Caco-2 (cell line): ENCODE data around the gene NT5E. TPM values are rescaled to one million over a fixed set of nuclear protein-coding genes. Genes with fewer than 3 reads are reported as not detected.

Experiments used
- BruUV-seq: library from RNA; stranded (reverse); fragments of 400-500 nt; replicated peaks from 2 replicates; lab custom pipeline; 2021; lab: Mats Ljungman, UMichigan
- CTCF ChIA-PET: fragments of 300-600 bp; sonication (Branson Sonifier 250); formaldehyde crosslinking; loops from one replicate; lab custom pipeline; 2022; ENCODE audit warnings: antibody characterized with exemption; lab: Charles Lee
- POLR2A ChIA-PET: fragments of 300-600 bp; sonication (Branson Sonifier 250); formaldehyde crosslinking; loops from one replicate; lab custom pipeline; 2022; ENCODE audit warnings: antibody characterized with exemption; lab: Charles Lee
- DNase-seq, 2 experiments: peaks; one replicate each; pipeline versions ENCODE4 v3.0.0 to v3.0.0-alpha.2; 2020 to 2022
- H3K27me3 ChIP-seq: replicated peaks from 2 replicates; pipeline ENCODE4 v1.6.0; 2011; ENCODE audit warnings: low read length; ENCODE audit not compliant: control insufficient read depth, insufficient read depth
- H3K36me3 ChIP-seq: 2 replicates; pipeline ENCODE4 v1.5.1; 2011; ENCODE audit warnings: low read length; ENCODE audit not compliant: control insufficient read depth, insufficient read depth
- H3K4me1 ChIP-seq: fragments of 250-450 bp; sonication (Bioruptor Pico); 2 replicates; pipeline ENCODE4 v1.5.1; 2020; ENCODE audit warnings: mild to moderate bottlenecking
- H3K4me3 ChIP-seq: 2 replicates; pipeline ENCODE4 v1.5.1; 2011; ENCODE audit warnings: low read depth, mild to moderate bottlenecking, control low read depth, low read length
- H3K9me3 ChIP-seq: fragments of 250-450 bp; sonication (Bioruptor Pico); 2 replicates; pipeline ENCODE4 v1.5.1; 2020; ENCODE audit warnings: mild to moderate bottlenecking, moderate library complexity
- H3K27ac Mint-ChIP-seq: one replicate; pipeline ENCODE4 v1.8.0; 2022; ENCODE audit warnings: mixed read lengths; ENCODE audit not compliant: unreplicated experiment
- H3K27me3 Mint-ChIP-seq: one replicate; pipeline ENCODE4 v1.8.0; 2022; ENCODE audit warnings: mixed read lengths; ENCODE audit not compliant: insufficient read depth, unreplicated experiment
- H3K36me3 Mint-ChIP-seq: one replicate; pipeline ENCODE4 v1.8.0; 2022; ENCODE audit warnings: mild to moderate bottlenecking, mixed read lengths; ENCODE audit not compliant: insufficient read depth, unreplicated experiment
- H3K4me1 Mint-ChIP-seq: one replicate; pipeline ENCODE4 v1.8.0; 2022; ENCODE audit warnings: low read depth, mixed read lengths; ENCODE audit not compliant: unreplicated experiment
- H3K4me3 Mint-ChIP-seq: one replicate; pipeline ENCODE4 v1.8.0; 2022; ENCODE audit warnings: mild to moderate bottlenecking, moderate library complexity, mixed read lengths; ENCODE audit not compliant: unreplicated experiment
- H3K9me3 Mint-ChIP-seq: one replicate; pipeline ENCODE4 v1.8.0; 2022; ENCODE audit warnings: mixed read lengths; ENCODE audit not compliant: unreplicated experiment
- intact Hi-C: fragments of 100-400 bp; cut with micrococcal nuclease; formaldehyde crosslinking; loops from one replicate; pipeline ENCODE4 v1.10.0; 2022; ENCODE audit not compliant: unreplicated experiment
- total RNA-seq: library from RNA; stranded (reverse); gene quantifications from 2 replicates; pipeline ENCODE4 v1.2.3, GENCODE V29; 2022
- TF ChIP-seq, protein P1 (sequence below), 2 experiments: fragments of 200-600 bp in 1 of 2; IDR thresholded peaks; 1 replicate in 1 of 2; 2 replicates in 1 of 2; pipeline versions ENCODE4 v1.5.1 to v1.8.0; 2011 to 2022; ENCODE audit warnings: antibody characterized with exemption in 1 of 2, control low read depth in 1 of 2, inconsistent platforms in 1 of 2, low read depth in 1 of 2, low read length in 1 of 2, mild to moderate bottlenecking in 1 of 2, moderate library complexity in 1 of 2; ENCODE audit not compliant: insufficient read depth in 1 of 2, severe bottlenecking in 1 of 2, unreplicated experiment in 1 of 2

Gene NT5E
- total RNA-seq, 1 experiment from 2014 or later = 1.0 TPM

DNA sequence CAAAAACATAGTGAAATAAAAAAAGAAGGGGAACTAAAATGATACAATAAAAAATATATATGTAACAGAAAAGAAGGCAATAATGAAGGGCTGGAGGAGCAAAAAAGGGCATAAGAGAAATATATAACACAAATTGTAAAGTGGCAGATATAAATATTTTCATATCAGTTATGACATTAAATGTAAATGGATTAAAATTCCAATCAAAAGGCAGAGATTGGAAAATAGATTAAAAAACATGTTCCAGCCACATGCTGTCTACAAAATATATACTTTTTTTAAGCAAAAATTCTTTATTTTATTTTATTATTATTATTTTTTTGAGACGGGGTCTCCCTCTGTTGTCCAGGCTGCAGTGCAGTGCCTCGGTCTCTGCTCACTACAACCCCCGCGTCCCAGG, 23.9 kb upstream of the NT5E start:
- no peak overlapping the region for H3K4me3 Mint-ChIP-seq
- BruUV-seq = no TSS peak

DNA sequence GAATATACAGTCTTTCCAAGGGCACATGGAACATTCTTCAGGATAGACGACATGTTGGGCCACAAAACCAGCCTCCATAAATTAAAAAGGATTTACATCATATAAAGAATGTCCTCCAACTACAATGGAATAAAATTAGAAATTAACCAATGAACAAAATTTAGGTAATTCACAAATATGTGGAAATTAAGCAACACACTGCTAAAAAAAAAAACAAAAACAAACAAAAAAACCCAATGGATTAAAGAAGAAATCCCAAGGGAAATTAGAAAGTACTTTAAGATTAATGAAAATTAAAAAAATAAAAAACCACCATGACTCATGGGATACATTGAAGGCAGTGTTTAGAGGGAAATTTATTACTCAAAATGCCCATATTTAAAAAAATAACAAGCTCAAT, 21.4 kb upstream of the NT5E start:
- H3K27me3 ChIP-seq = no peaks in the 10 kb centered on the region
- DNase-seq = no peak
- peaks cover 2% of the 10 kb centered on the region; the same call in 1 of the 2 replicates for H3K9me3 ChIP-seq
- H3K4me1 ChIP-seq = no peaks in the 10 kb centered on the region
- H3K27ac Mint-ChIP-seq = no peak overlapping the region
- TF ChIP-seq, protein P1, sequence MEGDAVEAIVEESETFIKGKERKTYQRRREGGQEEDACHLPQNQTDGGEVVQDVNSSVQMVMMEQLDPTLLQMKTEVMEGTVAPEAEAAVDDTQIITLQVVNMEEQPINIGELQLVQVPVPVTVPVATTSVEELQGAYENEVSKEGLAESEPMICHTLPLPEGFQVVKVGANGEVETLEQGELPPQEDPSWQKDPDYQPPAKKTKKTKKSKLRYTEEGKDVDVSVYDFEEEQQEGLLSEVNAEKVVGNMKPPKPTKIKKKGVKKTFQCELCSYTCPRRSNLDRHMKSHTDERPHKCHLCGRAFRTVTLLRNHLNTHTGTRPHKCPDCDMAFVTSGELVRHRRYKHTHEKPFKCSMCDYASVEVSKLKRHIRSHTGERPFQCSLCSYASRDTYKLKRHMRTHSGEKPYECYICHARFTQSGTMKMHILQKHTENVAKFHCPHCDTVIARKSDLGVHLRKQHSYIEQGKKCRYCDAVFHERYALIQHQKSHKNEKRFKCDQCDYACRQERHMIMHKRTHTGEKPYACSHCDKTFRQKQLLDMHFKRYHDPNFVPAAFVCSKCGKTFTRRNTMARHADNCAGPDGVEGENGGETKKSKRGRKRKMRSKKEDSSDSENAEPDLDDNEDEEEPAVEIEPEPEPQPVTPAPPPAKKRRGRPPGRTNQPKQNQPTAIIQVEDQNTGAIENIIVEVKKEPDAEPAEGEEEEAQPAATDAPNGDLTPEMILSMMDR (IDR thresholded peaks at IDR 0.05; ENCODE audit: insufficient read depth in 1 of 2, low read depth in 1 of 2, low read length in 1 of 2, severe bottlenecking in 1 of 2, unreplicated experiment in 1 of 2) = no peak
- POLR2A ChIA-PET = no interaction called here
- H3K36me3 Mint-ChIP-seq = no peaks in the 10 kb centered on the region
- BruUV-seq = no TSS peak
- no peaks in the 10 kb centered on the region for H3K27me3 Mint-ChIP-seq
- CTCF ChIA-PET = no interaction called here
- H3K9me3 Mint-ChIP-seq = peaks cover 14% of the 10 kb centered on the region
- intact Hi-C loops = no loop called here
- no peaks in the 10 kb centered on the region for H3K4me1 Mint-ChIP-seq
- H3K4me3 Mint-ChIP-seq = no peak overlapping the region
- no peak overlapping the region for H3K4me3 ChIP-seq
- no peaks in the 10 kb centered on the region for H3K36me3 ChIP-seq

More for the DNA sequence above, 23.9 kb upstream of the NT5E start:
- H3K4me3 ChIP-seq = no peak overlapping the region
- ChIA-PET POLR2A (no interaction called here), CTCF (no interaction called here)
- no peaks in the 10 kb centered on the region for H3K4me1 ChIP-seq
- H3K36me3 ChIP-seq = no peaks in the 10 kb centered on the region
- no peaks in the 10 kb centered on the region for H3K27me3 ChIP-seq
- Mint-ChIP-seq H3K27me3 (no peaks in the 10 kb centered on the region), H3K36me3 (no peaks in the 10 kb centered on the region), H3K9me3 (peaks cover 14% of the 10 kb centered on the region), H3K27ac (no peak overlapping the region), H3K4me1 (no peaks in the 10 kb centered on the region)
- TF ChIP-seq, protein P1 (IDR thresholded peaks at IDR 0.05; ENCODE audit: insufficient read depth in 1 of 2, low read depth in 1 of 2, low read length in 1 of 2, severe bottlenecking in 1 of 2, unreplicated experiment in 1 of 2) = no peak
- intact Hi-C loops = no loop called here
- H3K9me3 ChIP-seq = no peaks in the 10 kb centered on the region; the same call in 1 of the 2 replicates
- no peak for DNase-seq

DNA sequence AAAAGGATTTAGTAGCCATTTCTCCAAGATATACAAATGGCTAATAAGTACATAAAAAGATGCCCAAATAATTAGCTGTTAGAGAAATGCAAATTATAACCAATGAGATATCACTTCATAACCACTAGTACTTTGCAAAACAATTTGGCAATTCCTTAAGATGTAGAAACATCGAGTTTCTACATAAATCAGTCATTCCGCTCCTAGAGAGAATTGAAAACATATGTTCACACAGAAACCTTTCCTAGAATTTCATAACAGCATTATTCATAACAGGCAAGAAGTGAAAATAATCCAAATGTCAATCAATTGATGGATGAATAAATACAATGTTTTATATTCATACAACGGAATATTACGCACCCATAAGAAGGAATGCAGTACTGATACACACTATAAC, 20.5 kb upstream of the NT5E start:
- Histone ChIP-seq H3K27me3 (no peaks in the 10 kb centered on the region), H3K4me3 (no peak overlapping the region), H3K4me1 (no peaks in the 10 kb centered on the region), H3K36me3 (no peaks in the 10 kb centered on the region), H3K9me3 (peaks cover 4% of the 10 kb centered on the region; the same call in 1 of the 2 replicates)
- DNase-seq = no peak
- intact Hi-C loops = no loop called here
- TF ChIP-seq, protein P1 (IDR thresholded peaks at IDR 0.05; ENCODE audit: insufficient read depth in 1 of 2, low read depth in 1 of 2, low read length in 1 of 2, severe bottlenecking in 1 of 2, unreplicated experiment in 1 of 2) = no peak
- Mint-ChIP-seq H3K4me3 (no peak overlapping the region), H3K4me1 (no peaks in the 10 kb centered on the region), H3K27ac (no peak overlapping the region), H3K27me3 (no peaks in the 10 kb centered on the region), H3K36me3 (no peaks in the 10 kb centered on the region), H3K9me3 (peaks cover 14% of the 10 kb centered on the region)
- CTCF ChIA-PET = no interaction called here
- no TSS peak for BruUV-seq
- POLR2A ChIA-PET = no interaction called here
